Activated gamma-delta T cell (primary cell): ENCODE results near the gene CAMK1D.

Experiments
- DNase-seq: peaks from one replicate; lab custom pipeline; 2025; lab: John Stamatoyannopoulos, UW

The CAMK1D gene

GRCh38 chr10:12556039-12556438, 206.7 kb downstream of the CAMK1D start:
- no peak for DNase-seq

GRCh38 chr10:12559578-12560178, 210.3 kb downstream of the CAMK1D start:
- no peak for DNase-seq

- DNase-seq: no peak
These were observed 212.0 kb downstream of the CAMK1D start for GRCh38 chr10:12561307-12561706.

GRCh38 chr10:12561720-12562119, 212.4 kb downstream of the CAMK1D start:
- no peak for DNase-seq

GRCh38 chr10:12563489-12563888, 214.1 kb downstream of the CAMK1D start:
- no peak for DNase-seq

DNA sequence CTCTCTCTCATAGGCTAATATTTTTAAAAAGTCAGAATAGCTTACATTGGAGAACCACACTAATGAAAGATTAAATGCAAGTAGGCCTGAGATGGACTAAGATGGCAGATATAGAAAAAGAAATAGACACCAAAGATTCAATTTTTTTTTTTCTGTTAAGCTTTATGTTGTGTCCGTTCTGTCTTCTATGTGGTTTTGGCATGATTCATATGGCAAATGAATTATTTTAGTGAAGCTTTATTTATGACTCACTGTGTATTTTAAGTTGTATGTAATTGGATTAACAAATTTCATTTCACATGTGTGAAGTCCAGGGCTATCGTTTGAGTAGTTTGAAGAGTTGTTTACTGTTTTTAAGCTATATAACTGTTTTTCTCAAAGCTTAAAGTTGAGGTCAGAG, 214.8 kb downstream of the CAMK1D start:
- DNase-seq: no peak

DNA sequence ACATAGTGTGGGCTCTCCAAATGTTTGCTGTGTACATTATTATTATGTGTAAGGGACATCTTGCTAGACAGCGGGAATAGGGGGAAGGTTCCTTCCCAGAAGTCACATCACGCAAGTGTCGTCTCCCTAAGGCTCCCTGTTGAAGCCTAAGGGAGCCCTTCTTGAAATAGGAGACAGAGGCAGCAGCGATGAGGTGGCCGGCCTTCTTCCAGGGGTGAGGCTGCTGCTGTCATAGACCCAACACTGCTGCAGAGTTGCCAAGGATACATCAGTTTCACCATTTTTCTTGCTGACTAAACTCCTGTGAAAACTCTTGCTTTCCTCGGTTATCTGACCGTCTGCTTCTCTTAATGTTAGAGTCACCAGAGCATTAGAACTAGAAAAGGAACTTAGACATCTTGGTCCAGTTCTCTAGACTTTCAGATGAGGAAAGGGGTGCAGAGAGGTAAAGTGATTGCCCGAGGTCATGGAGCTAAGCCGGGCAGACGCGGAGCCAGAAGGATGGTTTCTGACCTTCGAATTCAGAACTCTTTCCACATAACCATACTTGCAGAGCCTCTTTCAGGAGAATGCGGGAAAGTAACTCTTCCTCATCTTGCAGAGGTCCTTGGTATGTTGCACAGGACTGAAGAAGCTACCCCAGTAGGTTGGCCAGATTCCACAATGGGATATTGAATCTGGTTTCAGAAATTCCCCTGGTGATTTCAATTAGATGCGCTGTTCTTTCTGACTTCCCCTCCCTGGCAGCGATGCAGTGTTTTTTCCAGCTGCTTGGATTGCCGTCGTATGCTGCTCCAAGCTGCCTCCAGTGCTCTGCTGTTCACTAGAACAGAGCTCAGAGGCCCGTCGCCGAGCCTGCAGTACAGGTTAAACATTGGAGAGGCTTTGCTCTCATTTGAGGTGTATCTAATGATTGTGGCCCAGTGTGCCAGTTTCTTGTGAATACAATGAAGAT, 217.1 kb downstream of the CAMK1D start:
- DNase-seq: no peak

GRCh38 chr10:12568391-12569009, 219.2 kb downstream of the CAMK1D start:
- DNase-seq: no peak

GRCh38 chr10:12572281-12572680, 222.9 kb downstream of the CAMK1D start:
- DNase-seq: no peak

- no peak for DNase-seq
These were observed 228.3 kb downstream of the CAMK1D start for GRCh38 chr10:12577610-12578009.

DNA sequence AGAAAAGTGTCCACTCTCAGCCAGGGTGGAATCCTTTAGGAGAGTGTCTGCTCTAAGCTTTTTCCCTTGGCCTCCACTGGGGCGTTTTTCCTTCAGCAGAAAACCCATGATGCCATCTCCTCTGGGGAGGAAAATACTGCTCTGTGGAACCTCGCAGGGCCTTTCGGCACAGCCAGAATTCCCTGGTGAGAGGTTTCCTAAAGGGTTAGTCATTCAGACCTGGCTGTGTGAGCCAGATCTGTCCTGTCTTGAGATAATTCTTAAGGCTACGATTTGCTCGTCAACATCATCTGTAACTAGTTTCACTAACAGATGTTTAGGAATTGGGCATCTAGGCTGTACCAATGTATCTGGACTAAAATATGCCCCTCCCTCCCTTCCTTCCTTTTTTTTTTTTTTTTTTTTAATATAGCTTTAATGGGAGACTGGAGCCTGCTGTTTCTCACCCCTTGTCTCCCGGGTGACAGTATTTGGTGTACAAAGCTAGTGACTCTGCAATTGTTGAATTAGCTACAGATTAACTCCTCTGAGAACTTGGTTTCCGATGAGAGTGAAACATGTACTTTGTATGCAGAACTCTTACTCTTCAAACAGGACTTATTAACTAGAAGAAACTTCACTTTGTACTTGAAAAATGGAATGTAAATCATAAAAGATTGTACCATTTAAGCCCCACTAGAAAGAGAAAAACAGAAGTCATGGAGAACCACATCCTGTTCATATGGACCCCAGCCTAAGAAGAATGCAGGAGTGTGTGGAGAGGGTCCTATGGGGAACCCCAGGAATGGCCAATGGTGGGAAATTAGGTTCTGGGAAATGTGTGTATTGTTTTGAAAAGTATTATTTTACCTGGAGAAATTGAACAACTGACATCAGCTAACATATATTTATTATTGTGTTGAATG, 230.9 kb downstream of the CAMK1D start:
- DNase-seq: no peak

DNA sequence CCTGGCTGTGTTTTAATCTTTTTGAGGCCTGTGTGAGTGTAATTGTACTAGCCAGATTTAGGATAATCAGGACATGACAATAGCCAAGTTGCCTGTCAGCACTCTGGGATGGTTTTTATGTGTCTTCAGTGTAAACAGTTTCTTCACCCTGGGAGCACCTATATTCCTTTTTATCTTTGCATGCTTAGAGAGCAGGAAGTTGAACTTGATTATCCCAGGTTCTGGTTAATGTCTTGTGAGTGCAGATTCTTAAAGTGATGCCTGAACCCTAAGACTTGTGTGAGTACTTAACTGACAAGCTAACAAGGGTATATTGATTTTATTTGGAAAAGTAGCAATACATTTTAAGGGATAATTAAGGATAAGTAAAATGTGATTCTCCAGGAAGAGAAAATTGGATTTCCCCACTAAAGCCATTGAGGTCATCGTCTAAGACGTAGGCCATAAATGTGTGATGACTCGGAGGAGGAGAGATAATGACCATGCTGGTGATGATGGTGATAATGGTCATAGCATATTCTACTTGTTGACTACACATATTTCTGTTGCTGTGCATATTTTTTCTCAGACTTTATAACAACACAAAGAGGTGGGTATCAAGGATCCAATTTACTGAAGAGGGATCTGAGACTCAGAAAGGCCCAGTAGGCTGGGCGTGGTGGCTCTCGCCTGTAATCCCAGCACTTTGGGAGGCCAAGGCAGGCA, 234.7 kb downstream of the CAMK1D start:
- no peak for DNase-seq

- no peak for DNase-seq
These were observed 237.4 kb downstream of the CAMK1D start for GRCh38 chr10:12586741-12587140.

GRCh38 chr10:12587451-12587888, 238.1 kb downstream of the CAMK1D start:
- DNase-seq: no peak

- DNase-seq: no peak
These were observed 238.9 kb downstream of the CAMK1D start for GRCh38 chr10:12588091-12588860.

- DNase-seq: no peak
These were observed 239.9 kb downstream of the CAMK1D start for GRCh38 chr10:12589291-12589690.

- DNase-seq: no peak
These were observed 240.4 kb downstream of the CAMK1D start for GRCh38 chr10:12589791-12590190.

- DNase-seq: no peak
These were observed 241.6 kb downstream of the CAMK1D start for GRCh38 chr10:12590675-12591659.

- DNase-seq: no peak
These were observed 243.6 kb downstream of the CAMK1D start for GRCh38 chr10:12592967-12593366.
